ENCODE measurements around the gene CDON.

Gene CDON

GRCh38 chr11:126011754-126012153 lies 50.9 kb downstream of the CDON start:
- H3K27me3 ChIP-seq (ENCODE audit: control insufficient read depth, low read length), result peaks cover 28% of the 10 kb centered on the region
- no peaks in the 10 kb centered on the region for H3K9me2 ChIP-seq (replicated peaks; ENCODE audit: control insufficient read depth, low read length)
- no peaks in the 10 kb centered on the region for H3K9me3 ChIP-seq (ENCODE audit: control insufficient read depth, insufficient read depth, low read length)
- no peaks in the 10 kb centered on the region for H3K36me3 ChIP-seq (ENCODE audit: control insufficient read depth, low read length)
- H3K27ac ChIP-seq (ENCODE audit: low read depth, low read length), result no peak overlapping the region
- H3K4me2 ChIP-seq (ENCODE audit: low read length), result no peak overlapping the region
- no peaks in the 10 kb centered on the region for H3K4me1 ChIP-seq (ENCODE audit: control insufficient read depth, low read length)
- H4K20me1 ChIP-seq (ENCODE audit: control insufficient read depth, insufficient read depth, low read depth, low read length), result no peaks in the 10 kb centered on the region
- no peaks in the 10 kb centered on the region for H3K79me2 ChIP-seq (ENCODE audit: control insufficient read depth, low read length)
- TF ChIP-seq CTCF (IDR thresholded peaks at IDR 0.05; ENCODE audit: low read depth, low read length, poor library complexity, severe bottlenecking) (no peak), EZH2phosphoT487 (IDR thresholded peaks at IDR 0.05; ENCODE audit: borderline replicate concordance, low read length) (no peak)
- no peak overlapping the region for H3K4me3 ChIP-seq (ENCODE audit: low read length)
- H3F3A ChIP-seq (ENCODE audit: control insufficient read depth, insufficient read depth), result no peaks in the 10 kb centered on the region

- TF ChIP-seq EZH2phosphoT487 (IDR thresholded peaks at IDR 0.05; ENCODE audit: borderline replicate concordance, low read length), result no peak
- no peak for TF ChIP-seq CTCF (IDR thresholded peaks at IDR 0.05; ENCODE audit: low read depth, low read length, poor library complexity, severe bottlenecking)
- no peaks in the 10 kb centered on the region for H3K9me2 ChIP-seq (replicated peaks; ENCODE audit: control insufficient read depth, low read length)
- no peaks in the 10 kb centered on the region for H3K36me3 ChIP-seq (ENCODE audit: control insufficient read depth, low read length)
- H3K4me2 ChIP-seq (ENCODE audit: low read length), result no peak overlapping the region
- no peaks in the 10 kb centered on the region for H4K20me1 ChIP-seq (ENCODE audit: control insufficient read depth, insufficient read depth, low read depth, low read length)
- H3K79me2 ChIP-seq (ENCODE audit: control insufficient read depth, low read length), result no peaks in the 10 kb centered on the region
- H3K9me3 ChIP-seq (ENCODE audit: control insufficient read depth, insufficient read depth, low read length), result no peaks in the 10 kb centered on the region
- no peaks in the 10 kb centered on the region for H3F3A ChIP-seq (ENCODE audit: control insufficient read depth, insufficient read depth)
- peaks cover 28% of the 10 kb centered on the region for H3K27me3 ChIP-seq (ENCODE audit: control insufficient read depth, low read length)
- H3K4me3 ChIP-seq (ENCODE audit: low read length), result no peak overlapping the region
- no peak overlapping the region for H3K27ac ChIP-seq (ENCODE audit: low read depth, low read length)
- no peaks in the 10 kb centered on the region for H3K4me1 ChIP-seq (ENCODE audit: control insufficient read depth, low read length)
Measured at GRCh38 chr11:126011265-126011664, 51.4 kb downstream of the CDON start.

GRCh38 chr11:126008956-126009355 lies 53.7 kb downstream of the CDON start:
- TF ChIP-seq CTCF (IDR thresholded peaks at IDR 0.05; ENCODE audit: low read depth, low read length, poor library complexity, severe bottlenecking) (no peak), EZH2phosphoT487 (IDR thresholded peaks at IDR 0.05; ENCODE audit: borderline replicate concordance, low read length) (no peak)
- Histone ChIP-seq H3K79me2 (ENCODE audit: control insufficient read depth, low read length) (no peaks in the 10 kb centered on the region), H3K27me3 (ENCODE audit: control insufficient read depth, low read length) (peaks cover 19% of the 10 kb centered on the region), H3K27ac (ENCODE audit: low read depth, low read length) (no peak overlapping the region), H3K4me1 (ENCODE audit: control insufficient read depth, low read length) (no peaks in the 10 kb centered on the region), H3K4me2 (ENCODE audit: low read length) (no peak overlapping the region), H3K4me3 (ENCODE audit: low read length) (no peak overlapping the region), H3K36me3 (ENCODE audit: control insufficient read depth, low read length) (no peaks in the 10 kb centered on the region), H3F3A (ENCODE audit: control insufficient read depth, insufficient read depth) (no peaks in the 10 kb centered on the region), H3K9me3 (ENCODE audit: control insufficient read depth, insufficient read depth, low read length) (no peaks in the 10 kb centered on the region), H4K20me1 (ENCODE audit: control insufficient read depth, insufficient read depth, low read depth, low read length) (no peaks in the 10 kb centered on the region), H3K9me2 (replicated peaks; ENCODE audit: control insufficient read depth, low read length) (no peaks in the 10 kb centered on the region)

- Histone ChIP-seq H3F3A (ENCODE audit: control insufficient read depth, insufficient read depth) (no peaks in the 10 kb centered on the region), H3K27me3 (ENCODE audit: control insufficient read depth, low read length) (peaks cover 12% of the 10 kb centered on the region), H3K4me3 (ENCODE audit: low read length) (no peak overlapping the region), H3K27ac (ENCODE audit: low read depth, low read length) (no peak overlapping the region), H3K4me2 (ENCODE audit: low read length) (no peak overlapping the region), H3K36me3 (ENCODE audit: control insufficient read depth, low read length) (no peaks in the 10 kb centered on the region), H3K9me3 (ENCODE audit: control insufficient read depth, insufficient read depth, low read length) (no peaks in the 10 kb centered on the region), H3K79me2 (ENCODE audit: control insufficient read depth, low read length) (no peaks in the 10 kb centered on the region), H3K4me1 (ENCODE audit: control insufficient read depth, low read length) (no peaks in the 10 kb centered on the region), H4K20me1 (ENCODE audit: control insufficient read depth, insufficient read depth, low read depth, low read length) (no peaks in the 10 kb centered on the region), H3K9me2 (replicated peaks; ENCODE audit: control insufficient read depth, low read length) (no peaks in the 10 kb centered on the region)
- TF ChIP-seq EZH2phosphoT487 (IDR thresholded peaks at IDR 0.05; ENCODE audit: borderline replicate concordance, low read length) (no peak), CTCF (IDR thresholded peaks at IDR 0.05; ENCODE audit: low read depth, low read length, poor library complexity, severe bottlenecking) (no peak)
Measured at GRCh38 chr11:126007238-126007637, 55.4 kb downstream of the CDON start.

Measured in DOHH2 (cell line).